Activated CD4-positive, alpha-beta T cell treated with anti-CD3 and anti-CD28 coated beads, Interleukin-2, amount 50 U/mL, for 48 hours (primary cell): ENCODE results near the gene FUT8.

ENCODE experiments used
- DNase-seq, 2 experiments: peaks; one replicate each; pipeline ENCODE4 v3.0.0-alpha.2; 2020

FUT8 gene

DNA sequence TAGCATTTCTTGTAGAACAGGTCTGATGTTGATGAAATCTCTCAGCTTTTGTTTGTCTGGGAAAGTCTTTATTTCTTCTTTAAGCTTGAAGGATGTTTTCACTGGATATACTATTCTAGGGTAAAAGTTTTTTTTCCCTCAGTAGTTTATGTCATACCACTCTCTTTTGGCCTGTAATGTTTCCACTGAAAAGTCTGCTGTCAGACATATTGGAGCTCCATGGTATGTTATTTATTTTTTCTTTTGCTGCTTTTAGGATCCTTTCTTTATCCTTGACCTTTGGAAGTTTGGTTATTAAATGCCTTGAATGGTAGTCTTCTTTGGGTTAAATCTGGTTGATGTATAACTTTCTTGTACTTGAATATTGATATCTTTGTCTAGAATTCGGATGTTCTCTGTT, 306.1 kb downstream of the FUT8 start:
- DNase-seq: no peak

DNA sequence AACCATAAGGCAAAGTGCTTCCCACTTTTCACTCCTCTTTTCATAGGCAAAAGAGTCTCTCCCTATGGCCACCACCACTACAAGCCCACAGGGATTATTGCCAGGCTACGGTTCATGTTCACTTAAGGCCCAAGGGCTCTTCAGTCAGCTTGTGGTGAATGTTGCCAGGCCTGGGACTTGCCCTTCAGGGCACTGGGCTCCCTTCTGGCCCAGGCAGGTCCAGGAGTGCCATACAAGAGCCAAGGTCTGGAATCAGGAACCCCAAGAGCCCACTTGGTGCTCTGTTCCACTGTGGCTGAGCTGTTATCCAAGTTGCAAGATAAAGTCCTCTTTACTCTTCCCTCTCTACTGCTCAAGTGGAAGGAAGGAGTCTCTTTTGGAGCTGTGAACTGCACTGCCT, 307.6 kb downstream of the FUT8 start:
- no peak for DNase-seq

DNA sequence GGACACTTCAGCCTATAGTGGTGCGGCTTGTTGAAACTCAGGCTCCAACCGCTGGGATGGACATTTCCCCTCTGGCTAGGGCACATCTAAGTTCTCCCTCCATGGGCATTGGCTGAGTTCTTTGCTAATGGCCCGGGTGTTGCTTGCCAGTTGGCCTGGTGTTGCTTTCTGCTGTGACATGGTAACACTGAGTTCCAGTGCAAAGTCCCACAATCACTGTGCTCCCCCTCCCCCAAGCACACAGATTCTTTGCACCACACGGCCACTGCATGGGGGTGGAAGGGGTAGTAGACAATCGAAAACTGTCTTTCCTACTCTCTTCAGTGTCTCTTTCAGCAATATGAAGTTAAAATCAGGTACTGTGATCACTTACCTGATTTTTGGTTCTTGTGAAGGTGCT, 308.2 kb downstream of the FUT8 start:
- DNase-seq: no peak

DNA sequence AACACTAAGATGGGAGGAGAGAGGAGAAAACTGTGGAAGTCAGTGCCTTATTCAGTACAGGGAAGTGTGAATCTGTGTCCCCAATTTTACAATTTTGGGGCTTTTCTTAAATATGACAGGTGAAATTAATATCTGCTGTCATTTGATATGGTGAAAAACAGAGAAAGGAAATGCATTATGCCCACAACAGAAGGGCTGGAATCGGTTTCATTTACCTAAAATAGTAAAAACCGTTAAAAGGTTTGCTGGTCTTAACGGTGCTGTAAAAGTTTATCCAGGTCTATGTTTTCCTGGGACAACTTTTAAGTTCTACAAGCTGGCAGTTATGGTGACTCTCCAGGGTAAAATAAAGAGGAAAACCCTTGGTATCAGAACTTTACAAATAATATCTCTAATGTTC, 310.8 kb downstream of the FUT8 start:
- DNase-seq: no peak

DNA sequence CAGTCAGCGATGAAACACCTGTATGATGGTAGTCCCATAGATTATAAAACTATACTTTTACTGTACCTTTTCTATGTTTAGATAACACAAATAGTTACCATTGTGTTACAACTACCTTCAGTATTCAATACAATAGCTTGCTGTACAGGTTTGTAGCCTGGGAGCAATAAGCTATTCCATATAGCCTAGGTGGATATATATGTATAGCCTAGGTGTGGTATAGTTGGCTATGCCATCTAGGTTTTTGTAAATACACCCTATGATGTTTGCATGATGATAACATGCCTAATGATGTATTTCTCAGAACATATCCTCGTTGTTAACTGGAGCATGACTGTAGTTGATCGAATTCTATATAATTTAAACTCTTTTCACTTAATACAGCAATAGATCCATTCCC, 316.1 kb downstream of the FUT8 start:
- DNase-seq: no peak

DNA sequence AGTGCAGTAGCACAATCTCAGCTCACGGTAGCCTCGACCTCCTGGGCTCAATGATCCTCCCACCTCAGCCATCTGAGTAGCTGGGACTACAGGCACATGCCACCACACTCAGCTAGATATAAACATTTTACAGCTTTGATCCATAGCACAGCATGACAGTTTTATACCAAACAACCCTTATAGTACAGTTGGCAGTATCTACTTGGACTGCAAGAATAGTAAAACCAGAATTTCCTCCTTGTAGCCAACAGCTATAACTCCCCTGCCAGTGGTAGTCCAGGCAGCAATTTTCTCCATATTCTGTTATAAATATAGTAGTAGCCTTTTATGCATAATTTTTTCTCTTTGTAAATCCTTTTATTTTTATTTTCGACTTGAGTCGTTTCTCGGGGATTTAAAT, 317.0 kb downstream of the FUT8 start:
- DNase-seq: no peak

DNA sequence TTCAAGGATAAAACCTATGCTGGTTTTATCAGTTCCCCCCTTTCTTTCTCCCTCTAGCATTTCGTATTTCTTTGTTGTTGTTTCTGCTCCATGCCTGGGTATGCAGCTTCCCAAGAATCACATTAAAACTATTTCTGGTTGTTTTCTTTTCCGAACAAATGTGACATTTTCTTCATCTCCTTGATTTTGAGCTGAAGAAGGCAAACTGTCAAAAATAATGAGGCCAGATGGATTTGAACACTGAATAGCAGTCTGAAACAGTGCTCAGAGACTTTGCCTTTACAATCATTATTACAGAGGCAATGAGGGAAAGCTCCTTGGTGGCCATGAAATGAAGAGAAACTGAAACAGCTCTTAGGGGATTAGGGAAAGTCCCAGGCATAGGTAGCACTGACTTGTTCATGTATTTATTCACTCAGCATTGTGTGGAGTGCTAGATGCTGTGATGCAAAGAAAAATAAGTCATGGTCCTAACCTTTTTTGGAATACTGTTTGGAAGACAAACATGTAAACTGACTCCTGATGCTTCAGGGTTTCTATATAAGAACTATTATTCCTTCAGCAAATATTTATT, 319.5 kb downstream of the FUT8 start:
- DNase-seq: no peak

DNA sequence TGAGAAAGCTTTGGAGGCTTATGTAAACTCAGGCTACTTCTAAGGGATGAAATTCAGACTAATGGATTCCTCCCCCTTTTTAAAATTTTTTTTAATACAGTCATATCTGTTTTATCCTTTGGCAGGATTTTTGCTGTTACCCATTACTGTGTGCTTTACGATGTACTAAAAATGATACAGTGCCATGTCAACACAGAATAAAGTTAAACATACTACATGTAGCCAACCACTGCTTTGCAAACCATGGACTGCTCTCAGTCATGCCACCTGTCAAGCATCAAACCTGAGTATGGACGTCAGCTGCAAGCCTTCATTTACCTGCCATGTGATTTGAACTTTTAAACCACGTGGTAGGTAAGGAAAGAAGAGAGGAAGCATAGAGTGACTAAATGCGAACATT, 325.8 kb downstream of the FUT8 start:
- no peak for DNase-seq

DNA sequence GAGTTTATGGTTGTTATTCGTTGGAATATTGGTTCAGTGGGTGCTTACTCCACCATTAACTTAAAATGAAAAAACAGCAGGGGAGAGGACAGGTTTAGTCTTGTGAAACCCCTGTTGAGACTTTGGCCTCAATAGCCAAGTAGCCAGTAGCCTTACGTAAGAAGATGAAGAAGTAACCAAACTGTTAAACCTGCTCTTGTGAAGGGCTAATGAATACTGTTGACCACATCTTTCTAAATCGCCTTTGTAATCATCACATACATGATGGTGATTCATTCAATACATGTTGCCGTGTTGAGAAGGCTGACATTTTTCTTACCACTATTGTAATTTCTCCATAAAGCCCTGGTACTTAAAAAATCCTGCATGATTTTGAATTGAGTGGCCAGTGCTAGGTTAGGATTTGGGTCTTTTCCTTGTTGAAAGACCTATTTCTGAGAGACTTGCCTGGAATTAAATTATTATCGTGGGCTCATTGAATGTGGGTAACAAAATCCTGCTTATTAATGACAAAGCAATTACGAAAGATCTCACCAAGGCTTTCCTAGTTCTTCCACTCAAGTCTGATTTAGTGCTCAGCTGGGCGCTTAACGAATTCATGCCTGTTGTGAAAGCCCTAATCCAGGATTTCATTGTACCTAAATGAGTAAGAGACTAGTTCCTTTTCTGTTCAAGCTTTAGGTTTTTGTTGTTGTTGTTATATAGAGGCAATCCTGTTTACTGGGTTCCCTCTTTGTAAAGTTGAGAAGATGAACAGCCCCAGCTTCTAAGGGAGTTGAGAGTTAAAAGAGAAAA, 333.1 kb downstream of the FUT8 start:
- DNase-seq: no peak

DNA sequence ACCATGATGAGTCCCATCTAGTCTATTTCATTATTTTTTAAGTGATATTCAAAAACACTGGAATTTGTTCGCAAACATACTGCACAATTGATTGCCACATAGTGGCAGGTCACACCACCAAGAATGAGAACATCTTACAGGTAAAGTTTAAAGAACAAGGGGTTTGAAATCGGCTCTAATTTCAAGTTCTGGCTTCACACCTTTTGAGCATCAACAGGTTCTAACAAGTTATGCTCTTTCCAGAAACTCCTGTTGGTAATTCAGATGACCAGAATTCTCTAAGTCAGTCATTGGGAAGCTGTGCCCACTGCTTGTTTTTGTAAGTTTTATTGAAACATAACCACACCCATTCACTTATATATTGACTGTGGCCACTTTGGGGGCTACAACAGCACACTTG, 336.3 kb downstream of the FUT8 start:
- DNase-seq: no peak

DNA sequence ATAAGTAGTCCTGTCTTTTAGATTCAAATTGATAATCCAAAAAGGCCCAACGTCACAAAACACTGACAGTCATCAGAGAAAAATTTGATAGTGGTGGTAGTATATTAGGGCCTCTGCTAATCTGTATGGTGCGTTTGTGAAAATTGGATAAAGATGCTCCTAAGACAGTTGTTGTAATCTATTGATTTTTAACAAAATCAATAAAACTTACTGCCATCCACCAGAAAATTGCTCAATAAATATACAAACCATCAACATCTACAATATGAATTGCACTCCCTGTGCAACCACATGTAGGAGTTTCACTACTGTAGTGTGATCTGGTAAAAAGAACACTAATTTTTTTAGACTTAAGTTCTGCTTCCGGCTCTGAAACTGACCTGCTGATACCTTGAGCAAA, 336.8 kb downstream of the FUT8 start:
- no peak for DNase-seq

DNA sequence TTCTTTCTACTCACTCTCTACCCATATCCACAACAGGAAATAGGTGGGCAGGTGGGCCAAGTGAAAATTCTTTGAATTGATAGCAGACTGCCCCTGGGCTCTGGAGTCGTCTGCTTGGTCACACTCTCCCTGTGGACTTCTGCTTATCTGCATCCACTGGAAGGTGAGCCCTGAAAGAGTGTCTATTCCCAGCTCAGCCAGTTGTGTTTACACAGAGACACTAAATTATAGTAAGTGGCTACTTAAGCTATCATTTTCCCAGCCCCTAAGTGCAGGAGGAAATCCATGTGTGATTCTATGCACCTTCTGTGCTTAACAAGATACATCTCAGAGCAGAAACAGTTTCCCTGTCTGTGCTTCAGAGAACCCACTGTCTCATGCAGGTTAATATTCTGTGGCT, 338.4 kb downstream of the FUT8 start:
- no peak for DNase-seq

DNA sequence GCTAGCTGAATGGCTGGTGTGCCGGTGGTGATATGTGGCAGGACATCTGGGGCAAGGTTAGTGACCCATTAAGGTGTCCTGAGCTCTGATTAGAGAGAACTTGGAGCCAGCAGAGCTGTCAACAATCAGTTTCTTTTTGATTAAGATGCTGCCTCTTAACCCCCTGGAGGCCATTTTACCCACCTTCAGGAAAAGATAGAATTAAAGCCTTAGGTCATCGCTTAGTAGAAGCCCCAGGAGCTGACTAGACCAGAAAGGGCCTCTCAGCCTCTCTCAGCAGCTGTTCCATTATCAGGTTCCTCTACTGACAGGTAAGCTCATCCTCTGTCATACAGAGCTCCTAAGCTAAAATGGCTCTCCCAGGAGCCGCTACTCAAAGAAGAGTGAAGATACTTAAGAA, 339.0 kb downstream of the FUT8 start:
- DNase-seq: no peak

DNA sequence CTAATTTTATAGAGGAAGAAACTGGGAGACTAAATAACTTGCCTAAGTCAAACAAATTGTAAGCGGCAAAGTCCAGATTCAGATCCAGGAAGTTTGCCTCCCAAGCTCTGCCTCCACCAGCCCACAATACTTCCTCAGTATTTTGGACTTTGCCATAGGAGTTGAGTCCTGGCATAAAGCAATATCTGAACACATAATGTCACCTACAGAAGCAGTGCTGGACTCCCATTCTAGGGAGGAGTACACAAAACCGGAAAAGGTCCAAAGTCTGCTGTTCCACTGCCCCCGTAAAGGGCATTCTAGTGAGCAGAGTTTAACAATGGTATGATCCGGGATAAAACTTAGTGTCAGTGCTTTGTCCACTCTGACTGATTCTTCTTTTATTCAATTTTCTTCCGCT, 340.5 kb downstream of the FUT8 start:
- no peak for DNase-seq

DNA sequence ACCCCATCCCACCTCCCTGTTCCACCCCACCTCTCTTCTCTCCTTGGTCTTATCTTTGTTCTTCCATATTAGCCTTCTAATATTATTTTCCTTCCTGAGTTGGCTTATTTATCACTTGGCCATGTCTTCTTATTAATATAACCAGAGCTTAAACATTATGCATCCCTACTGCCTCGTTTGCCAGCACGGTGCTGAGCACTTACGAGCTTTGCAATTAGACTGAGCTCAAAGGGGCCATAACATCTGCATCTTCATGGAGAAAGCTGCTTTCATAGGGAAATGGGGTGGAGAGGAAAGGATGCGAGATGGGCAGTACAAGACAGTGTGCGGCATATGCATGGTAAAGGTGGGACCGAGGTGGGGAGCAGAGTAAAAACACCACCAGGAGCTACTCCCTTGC, 342.8 kb downstream of the FUT8 start:
- no peak for DNase-seq

DNA sequence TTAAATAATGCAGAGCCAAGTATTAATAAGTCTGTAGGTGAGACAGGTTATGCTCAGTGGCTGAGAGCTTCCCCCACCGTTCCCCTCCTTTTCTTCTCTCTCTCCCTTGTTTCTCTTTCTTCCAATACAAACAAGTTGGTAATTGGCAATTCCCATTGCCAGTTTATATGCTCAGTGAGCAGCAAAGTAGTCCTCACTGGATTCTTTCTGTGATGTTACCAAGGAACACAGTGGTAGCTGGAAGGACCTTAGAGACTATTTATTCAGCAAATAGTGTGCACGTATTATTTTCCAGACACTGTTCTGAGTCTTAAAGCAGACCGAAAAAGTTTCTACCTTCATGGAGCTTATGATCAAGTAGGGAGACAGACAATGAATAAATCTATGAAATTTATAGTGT, 344.4 kb downstream of the FUT8 start:
- DNase-seq: no peak

DNA sequence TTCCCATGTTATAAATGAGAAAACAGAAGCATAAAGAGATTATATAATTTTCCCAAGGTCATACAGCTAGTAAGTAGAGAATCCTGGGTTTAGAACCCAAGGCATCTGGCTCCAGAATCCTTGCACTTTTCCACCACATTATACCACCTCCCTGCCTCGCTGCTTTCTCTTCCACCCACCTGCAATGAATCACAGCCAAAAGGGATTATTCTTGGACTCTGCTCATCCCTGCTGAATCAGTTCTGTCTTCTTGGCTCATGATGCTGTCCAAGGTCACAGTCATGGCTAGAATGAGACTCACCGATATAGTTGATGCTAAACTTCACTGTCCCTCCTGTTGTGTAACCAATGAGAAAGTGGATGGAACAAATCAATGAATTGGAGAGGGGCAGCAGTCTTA, 356.6 kb downstream of the FUT8 start:
- no peak for DNase-seq

DNA sequence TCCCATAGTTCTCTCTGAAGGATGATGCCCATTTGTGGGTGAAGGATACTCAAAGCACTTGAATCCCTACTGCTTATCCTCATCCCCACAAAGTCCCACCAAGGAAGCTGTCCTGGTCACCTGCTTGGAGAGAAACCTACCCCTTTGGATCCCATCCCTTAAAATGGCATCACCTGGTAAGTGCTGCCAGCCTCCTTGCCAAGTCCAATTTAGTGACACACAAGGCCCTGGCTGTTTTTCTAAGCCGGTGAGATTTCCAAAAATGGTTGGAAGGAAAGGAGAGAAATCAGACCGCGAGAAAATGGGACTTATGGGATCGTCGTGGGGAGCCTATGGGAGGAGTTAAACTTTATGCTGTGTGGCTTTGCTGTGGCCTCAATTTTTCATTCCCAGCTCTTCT, 358.2 kb downstream of the FUT8 start:
- DNase-seq: no peak

DNA sequence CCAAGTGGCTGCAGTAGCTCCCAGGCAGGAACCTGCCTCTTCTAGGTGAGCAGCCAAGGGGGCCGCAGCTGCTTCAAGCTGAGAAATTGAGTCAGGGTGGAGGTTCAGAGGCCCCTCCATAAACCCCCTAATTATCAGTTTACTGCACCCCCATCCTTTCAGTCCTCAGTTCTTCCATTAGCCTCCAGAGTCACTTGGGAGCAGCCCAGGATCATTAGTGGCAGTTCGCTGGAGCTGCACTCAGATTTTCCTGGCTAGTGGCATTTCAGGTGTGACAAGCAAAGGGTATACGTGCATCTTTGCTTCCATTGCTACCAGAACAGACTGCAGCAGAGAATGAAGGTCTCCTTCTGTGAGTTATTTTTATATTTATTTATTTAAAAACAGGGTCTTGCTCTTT, 358.7 kb downstream of the FUT8 start:
- no peak for DNase-seq

DNA sequence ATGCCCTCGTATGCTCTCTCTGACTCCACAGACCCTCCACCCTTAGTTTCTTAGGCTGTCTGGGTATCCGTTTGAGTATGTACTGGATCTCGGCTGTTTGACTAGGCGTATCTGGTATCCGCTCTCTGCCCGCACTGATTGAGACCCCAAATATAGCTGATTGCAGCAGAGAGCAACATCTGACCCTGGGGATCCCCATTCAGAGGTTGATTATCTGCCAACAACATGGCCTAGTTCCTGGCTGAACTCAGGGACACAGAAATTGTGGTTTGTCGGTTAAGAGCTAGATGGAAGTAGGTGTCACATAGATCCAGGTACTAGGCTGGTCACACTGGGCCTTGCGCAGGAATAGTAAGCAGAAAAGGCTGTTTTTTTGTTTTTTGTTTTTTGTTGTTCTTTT, 359.9 kb downstream of the FUT8 start:
- DNase-seq: no peak

DNA sequence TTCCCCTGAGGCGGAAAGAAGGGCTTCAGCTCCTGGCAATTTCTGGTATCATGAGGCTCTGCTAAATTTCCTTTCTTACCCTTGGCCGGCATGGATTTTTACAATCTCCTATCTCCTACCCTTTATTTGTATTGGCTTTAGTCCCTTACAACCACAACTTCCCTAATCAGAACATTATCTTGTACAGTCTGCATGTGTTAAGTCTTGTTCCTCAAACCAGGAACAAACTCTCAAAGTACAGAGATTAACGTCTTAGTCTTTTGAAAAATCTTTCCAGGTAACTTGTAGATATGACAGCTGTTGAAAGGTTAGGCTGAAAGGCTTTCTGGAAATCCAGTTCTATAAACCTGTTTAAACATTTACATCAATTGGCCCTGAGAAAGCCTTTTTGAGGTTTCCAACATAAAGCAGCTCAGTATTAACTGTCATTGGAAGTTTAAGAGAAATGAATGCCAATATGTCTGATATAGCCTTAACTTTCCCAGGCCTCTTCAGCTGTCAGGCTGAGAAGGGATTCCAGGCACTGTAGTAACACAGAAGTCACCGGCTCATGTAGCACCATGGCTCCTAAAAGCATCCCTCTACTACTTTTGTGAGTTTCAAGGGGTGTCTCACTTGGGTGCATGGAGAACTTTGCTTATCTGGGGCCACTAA, 360.5 kb downstream of the FUT8 start:
- DNase-seq: no peak

DNA sequence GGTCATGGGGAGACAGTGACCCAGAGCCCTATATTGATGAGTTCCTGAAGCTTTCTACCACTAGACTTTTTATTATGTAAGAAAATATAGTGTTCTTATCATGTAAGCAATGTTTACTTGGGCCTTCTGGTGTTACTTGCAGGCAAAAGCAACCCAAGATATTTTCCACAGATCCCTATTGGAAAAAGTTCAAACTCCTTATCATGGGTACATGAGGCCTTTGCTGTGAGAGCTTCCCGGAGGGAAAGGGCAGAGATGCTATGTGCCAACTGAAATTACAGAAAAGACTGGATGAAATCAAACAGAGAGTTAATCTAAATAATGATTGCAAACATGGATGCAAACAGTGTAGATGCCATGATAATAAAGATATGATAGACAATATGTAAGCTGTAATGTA, 361.5 kb downstream of the FUT8 start:
- no peak for DNase-seq

DNA sequence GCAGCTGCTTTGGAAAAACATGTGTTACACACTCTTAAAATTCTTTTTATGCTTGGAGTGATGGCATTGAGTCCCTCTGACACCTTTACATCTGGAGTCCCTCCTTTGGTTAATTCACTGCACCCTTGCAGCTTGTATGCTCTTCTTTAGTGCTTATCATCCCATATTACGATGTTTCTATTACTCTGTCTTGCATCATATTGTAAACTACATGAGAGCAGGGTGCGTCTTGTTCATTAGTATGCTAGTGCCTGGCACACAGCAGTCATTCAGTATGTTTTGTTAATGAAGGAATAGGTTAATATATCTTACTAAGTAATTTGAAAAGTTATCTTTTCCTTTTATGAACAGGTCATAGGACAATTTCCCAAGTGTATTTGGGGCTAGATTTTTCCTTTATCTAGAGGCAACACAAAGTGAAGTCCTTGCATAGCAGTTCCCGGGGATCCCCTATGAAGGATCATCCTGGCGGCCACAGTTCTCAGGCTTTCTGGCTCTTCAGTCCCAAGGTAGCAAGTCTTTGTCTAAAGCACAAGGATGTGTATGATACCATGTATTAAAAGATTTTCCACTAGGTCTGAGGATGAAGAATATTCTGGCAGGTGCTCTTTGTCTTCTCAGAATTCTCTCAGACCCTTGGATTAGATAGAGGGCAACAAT, 363.8 kb downstream of the FUT8 start:
- DNase-seq: no peak

DNA sequence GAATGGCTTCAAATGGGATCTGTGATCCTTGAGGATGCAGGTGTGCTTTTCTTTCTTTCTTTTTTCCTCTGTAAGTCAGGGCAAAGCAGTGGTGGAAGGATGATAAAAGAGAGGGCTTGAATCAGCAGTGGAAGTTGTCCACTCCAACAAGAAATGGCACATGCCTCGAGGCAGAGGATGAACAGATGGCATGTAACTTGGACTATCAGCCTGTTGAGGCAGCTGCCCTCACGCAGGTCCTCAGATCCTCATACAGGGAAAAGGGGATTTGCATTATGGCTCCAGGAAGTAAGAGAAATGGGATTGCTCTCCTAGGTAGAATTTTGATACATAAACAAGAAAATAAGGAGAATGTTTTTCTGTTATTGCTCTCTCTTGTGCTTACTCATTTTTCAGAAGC, 368.0 kb downstream of the FUT8 start:
- no peak for DNase-seq
